Osteoblast (primary cell): ENCODE data around the gene AIF1L. TPM values are rescaled to one million over a fixed set of nuclear protein-coding genes. Genes with fewer than 3 reads are reported as not detected.

Experiments used
- DNase-seq: peaks from one replicate; pipeline ENCODE4 v3.0.0; 2011; ENCODE audit warnings: low spot score, mixed read lengths; ENCODE audit not compliant: insufficient read length; ENCODE audit errors: missing footprints
- H2AFZ ChIP-seq: 2 replicates; pipeline ENCODE4 v1.6.0; 2011; ENCODE audit warnings: mild to moderate bottlenecking, low read length
- H3K27ac ChIP-seq: 2 replicates; pipeline ENCODE4 v1.5.1; 2011; ENCODE audit warnings: mild to moderate bottlenecking, low read depth, low read length, moderate library complexity
- H3K27me3 ChIP-seq: 2 replicates; pipeline ENCODE4 v1.6.0; 2012; ENCODE audit warnings: mild to moderate bottlenecking, control low read depth, inconsistent platforms, low read length, moderate library complexity; ENCODE audit not compliant: insufficient read depth
- H3K36me3 ChIP-seq: 2 replicates; pipeline ENCODE4 v1.5.1; 2011; ENCODE audit warnings: mild to moderate bottlenecking, low read length, control low read depth, moderate library complexity; ENCODE audit not compliant: insufficient read depth
- H3K4me1 ChIP-seq: 2 replicates; pipeline ENCODE4 v1.5.1; 2011; ENCODE audit warnings: mild to moderate bottlenecking, low read length, control low read depth, moderate library complexity; ENCODE audit not compliant: insufficient read depth
- H3K4me2 ChIP-seq: 2 replicates; pipeline ENCODE4 v1.6.0; 2011; ENCODE audit warnings: mild to moderate bottlenecking, low read length; ENCODE audit not compliant: insufficient read depth
- H3K4me3 ChIP-seq: fragments of 200-600 bp; sonication (generic); 3 replicates; pipeline ENCODE4 v1.5.1; 2012; ENCODE audit warnings: mild to moderate bottlenecking, low read length, inconsistent platforms; ENCODE audit not compliant: insufficient read depth
- H3K79me2 ChIP-seq: 2 replicates; pipeline ENCODE4 v1.6.0; 2012; ENCODE audit warnings: mild to moderate bottlenecking, low read length, control low read depth, inconsistent platforms; ENCODE audit not compliant: insufficient read depth
- H3K9me3 ChIP-seq: 2 replicates; pipeline ENCODE4 v1.5.1; 2011; ENCODE audit warnings: low read depth, low read length, control low read depth
- H4K20me1 ChIP-seq: 2 replicates; pipeline ENCODE4 v1.6.0; 2012; ENCODE audit warnings: mild to moderate bottlenecking, low read length, control low read depth; ENCODE audit not compliant: insufficient read depth
- CTCF ChIP-seq: IDR thresholded peaks from 2 replicates; pipeline ENCODE4 v1.5.1; 2011; ENCODE audit warnings: mild to moderate bottlenecking, low read depth, low read length, moderate library complexity; ENCODE audit errors: extremely low read depth
- total RNA-seq: library from RNA; depleted of rRNA; stranded (reverse); fragments of >200 nt; gene quantifications from 2 replicates; pipeline ENCODE4 v1.2.3, GENCODE V29; 2012

AIF1L gene
- total RNA-seq, 1 donor: not detected

- Histone ChIP-seq H3K9me3 (no peaks in the 10 kb centered on the region), H3K4me3 (no peak overlapping the region), H3K36me3 (peaks cover 54% of the 10 kb centered on the region), H3K4me1 (no peaks in the 10 kb centered on the region), H3K4me2 (no peak overlapping the region), H4K20me1 (no peaks in the 10 kb centered on the region), H3K79me2 (no peaks in the 10 kb centered on the region), H2AFZ (no peak overlapping the region), H3K27ac (no peak overlapping the region), H3K27me3 (no peaks in the 10 kb centered on the region)
- no peak for TF ChIP-seq CTCF
- DNase-seq: no peak
These were observed 65.3 kb downstream of the AIF1L start for GRCh38 chr9:131161585-131161984.

- no peak for TF ChIP-seq CTCF
- Histone ChIP-seq H3K4me2 (no peak overlapping the region), H3K36me3 (peaks cover 54% of the 10 kb centered on the region), H3K9me3 (no peaks in the 10 kb centered on the region), H3K4me3 (no peak overlapping the region), H3K27ac (no peak overlapping the region), H2AFZ (no peak overlapping the region), H3K27me3 (no peaks in the 10 kb centered on the region), H4K20me1 (no peaks in the 10 kb centered on the region), H3K4me1 (no peaks in the 10 kb centered on the region), H3K79me2 (peaks cover 11% of the 10 kb centered on the region)
- DNase-seq: no peak
These were observed 66.6 kb downstream of the AIF1L start for GRCh38 chr9:131162886-131163285.

- no peak for DNase-seq
- Histone ChIP-seq H3K4me2 (no peak overlapping the region), H3K4me1 (no peaks in the 10 kb centered on the region), H3K4me3 (no peak overlapping the region), H3K36me3 (peaks cover 38% of the 10 kb centered on the region), H3K9me3 (no peaks in the 10 kb centered on the region), H3K27me3 (no peaks in the 10 kb centered on the region), H2AFZ (no peak overlapping the region), H4K20me1 (no peaks in the 10 kb centered on the region), H3K27ac (no peak overlapping the region), H3K79me2 (peaks cover 21% of the 10 kb centered on the region)
- no peak for TF ChIP-seq CTCF
These were observed 69.2 kb downstream of the AIF1L start for GRCh38 chr9:131165523-131165922.

- Histone ChIP-seq H3K4me2 (no peak overlapping the region), H3K79me2 (peaks cover 21% of the 10 kb centered on the region), H4K20me1 (no peaks in the 10 kb centered on the region), H3K4me1 (no peaks in the 10 kb centered on the region), H3K4me3 (no peak overlapping the region), H3K27ac (no peak overlapping the region), H2AFZ (no peak overlapping the region), H3K36me3 (peaks cover 33% of the 10 kb centered on the region), H3K27me3 (no peaks in the 10 kb centered on the region), H3K9me3 (no peaks in the 10 kb centered on the region)
- no peak for DNase-seq
- no peak for TF ChIP-seq CTCF
These were observed 70.9 kb downstream of the AIF1L start for GRCh38 chr9:131167146-131167692.
